Caki2 (cell line): Measurements from ENCODE around the gene KRTAP4-8. TPM values are rescaled to one million over a fixed set of nuclear protein-coding genes. Genes with fewer than 3 reads are reported as not detected.
"Not testable (repeated sequence)": the region's sequence is repeated elsewhere in the genome, so short reads cannot be mapped to it uniquely, and the experiment has no call there.

ENCODE experiments used
- DNase-seq: peaks from one replicate; pipeline ENCODE4 v3.0.0-alpha.2; 2015; ENCODE audit warnings: low read depth
- in situ Hi-C: cut with HindIII; loops from 2 replicates; pipeline ENCODE4 v1.10.0; 2016; ENCODE audit warnings: low sequenced_read_pairs, low pct_unique_long_range_greater_than_20kb, mixed read lengths
- total RNA-seq: library from RNA; depleted of rRNA; stranded (reverse); fragments of >200 nt; shearing (Covaris generic); gene quantifications from 2 replicates; pipeline ENCODE4 v1.2.3, GENCODE V29; 2014; ENCODE audit warnings: low replicate concordance; rRNA removed

Gene KRTAP4-8
- total RNA-seq: not detected in 2 replicates

DNA sequence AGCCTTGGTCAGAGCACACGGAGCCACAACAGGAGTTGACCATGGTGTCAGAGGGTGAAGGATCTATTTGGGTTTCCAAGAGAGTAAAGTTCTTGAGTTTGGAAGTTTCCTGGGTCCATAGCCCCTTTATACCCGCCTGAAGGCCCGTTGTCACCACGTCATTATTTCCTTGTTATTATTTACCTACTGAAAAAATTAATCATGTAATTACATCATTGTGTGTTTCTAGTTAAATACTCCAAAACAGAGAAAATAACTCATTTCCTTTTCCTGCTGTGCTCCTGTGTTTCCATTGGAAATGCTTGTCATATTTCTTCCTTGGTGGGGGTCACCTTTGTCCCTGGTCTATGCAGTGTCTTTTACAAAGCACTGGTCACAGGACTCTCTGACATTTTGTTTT lies at the start of gene KRTAP4-8:
KRTAP4-8 (minus strand) TSS at position 101 of the 400 bp plus-strand sequence; CDS start at position 43, 58 bp downstream.
- DNase-seq: no peak
- in situ Hi-C loops: no loop called here

DNA sequence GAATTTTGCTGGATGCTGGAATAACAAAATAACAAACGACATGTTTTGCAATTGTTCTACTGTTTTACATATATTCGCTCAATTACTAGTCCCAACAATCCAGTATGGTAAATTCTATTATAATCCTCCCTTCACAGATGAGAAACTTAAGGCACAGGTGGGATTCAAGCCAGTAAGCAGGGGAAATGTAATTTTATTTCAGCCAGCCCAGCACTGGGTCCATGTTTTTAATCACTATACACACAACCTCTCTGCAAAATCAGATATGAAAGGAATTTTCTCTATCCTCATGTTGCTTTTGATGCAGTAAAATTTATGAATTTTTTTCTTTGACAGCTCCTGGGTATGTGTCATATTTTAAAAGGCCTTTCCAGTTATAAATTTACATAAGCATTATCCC lies 47.3 kb upstream of the KRTAP4-8 start:
- in situ Hi-C loops: no loop called here
- DNase-seq: no peak

DNA sequence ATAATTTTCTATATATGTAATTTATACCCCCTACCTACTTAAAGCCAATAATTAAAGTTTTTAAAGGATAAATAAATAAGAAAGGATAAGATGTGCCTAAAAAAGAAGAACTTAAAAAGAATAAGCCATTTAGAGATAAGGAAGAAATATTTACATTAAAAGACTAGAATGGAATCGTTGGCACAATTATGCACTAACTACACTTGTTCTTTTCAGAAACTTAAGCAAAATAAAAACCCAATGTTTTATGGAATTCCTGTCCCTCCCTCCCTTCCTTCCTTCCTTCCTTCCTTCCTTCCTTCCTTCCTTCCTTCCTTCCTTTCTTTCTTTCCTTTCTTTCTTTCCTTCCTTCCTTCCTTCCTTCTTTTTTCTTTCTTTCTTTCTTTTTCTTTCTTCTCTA lies 46.9 kb upstream of the KRTAP4-8 start:
- in situ Hi-C loops: no loop called here

DNA sequence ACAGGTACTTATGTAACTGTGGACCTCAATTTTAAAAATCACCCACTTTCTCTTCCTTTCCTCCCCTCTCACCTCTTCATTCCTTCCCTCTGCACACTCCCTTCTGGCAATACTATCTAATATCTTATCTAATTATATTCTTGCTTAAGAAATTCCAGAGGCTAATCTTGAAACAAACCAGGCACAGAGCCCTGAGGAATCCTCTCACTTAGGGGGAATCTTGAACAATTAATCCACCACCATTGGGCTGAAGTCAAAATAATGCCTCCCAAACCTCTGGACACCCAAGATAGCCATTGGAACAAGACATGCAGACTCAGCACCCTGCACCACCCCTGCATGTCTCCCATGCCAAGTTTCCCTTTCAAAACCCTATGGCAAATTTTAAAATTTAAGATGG lies 43.4 kb upstream of the KRTAP4-8 start:
- no peak for DNase-seq
- in situ Hi-C loops: no loop called here

More for the DNA sequence above, 46.9 kb upstream of the KRTAP4-8 start:
- no peak for DNase-seq

DNA sequence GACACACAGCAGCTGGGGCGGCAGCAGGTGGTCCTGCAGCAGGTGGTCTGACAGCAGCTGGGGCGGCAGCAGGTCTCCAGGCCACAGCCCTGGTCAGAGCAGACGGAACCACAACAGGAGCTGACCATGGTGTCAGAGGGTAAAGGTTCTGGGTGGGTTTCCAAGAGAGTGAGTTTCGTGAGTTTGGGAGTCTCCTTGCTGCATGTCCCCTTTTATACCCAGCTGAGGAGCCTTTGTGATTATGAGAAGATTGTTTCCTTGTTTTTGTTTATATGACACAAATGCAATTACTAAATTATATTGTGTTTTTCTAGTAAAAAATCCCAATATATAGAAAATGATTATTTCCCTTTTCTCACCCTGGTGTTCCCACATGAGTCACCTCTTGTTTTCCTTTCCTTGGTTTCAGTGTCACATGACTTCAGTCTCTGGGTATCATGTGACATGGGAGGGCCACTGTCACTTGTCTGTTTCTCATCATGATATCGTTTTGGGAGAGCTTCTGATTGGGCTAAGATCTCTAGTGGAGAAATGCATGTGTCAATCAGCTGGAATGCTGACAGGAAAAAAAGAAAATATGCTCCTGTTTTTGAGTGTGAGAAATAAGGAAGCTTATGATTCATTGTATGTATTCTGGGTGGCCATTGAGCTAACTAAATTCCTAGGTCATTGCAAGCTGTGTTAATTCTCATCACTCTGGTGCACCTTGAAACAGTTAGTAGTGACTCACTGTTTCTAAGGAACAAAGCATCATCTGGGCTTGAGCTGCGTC lies 42.6 kb upstream of the KRTAP4-8 start, which contains the start of gene KRTAP4-6:
KRTAP4-6 (minus strand) TSS at position 185 of the 772 bp plus-strand sequence; CDS start at position 128, 57 bp downstream.
- in situ Hi-C loops: no loop called here

DNA sequence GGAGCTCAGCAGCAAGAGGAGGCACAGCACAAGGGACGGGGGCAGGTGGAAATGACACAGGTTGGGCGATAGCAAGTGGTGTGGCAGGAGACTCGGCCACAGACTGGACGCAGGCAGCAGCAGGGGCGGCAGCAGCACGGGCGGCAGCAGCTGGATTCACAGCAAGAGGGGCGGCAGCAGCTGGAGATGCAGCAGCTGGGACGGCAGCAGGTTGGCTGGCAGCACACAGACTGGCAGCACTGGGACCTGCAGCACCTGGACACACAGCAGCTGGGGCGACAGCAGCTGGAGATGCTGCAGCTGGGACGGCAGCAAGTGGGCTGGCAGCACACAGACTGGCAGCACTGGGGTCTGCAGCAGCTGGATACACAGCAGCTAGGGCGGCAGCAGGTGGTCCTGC lies 41.9 kb upstream of the KRTAP4-8 start:
- DNase-seq, in situ Hi-C loops: not testable (repeated sequence)

More for the DNA sequence above, 42.6 kb upstream of the KRTAP4-8 start, which contains the start of gene KRTAP4-6:
- DNase-seq: peak; percentile 75

DNA sequence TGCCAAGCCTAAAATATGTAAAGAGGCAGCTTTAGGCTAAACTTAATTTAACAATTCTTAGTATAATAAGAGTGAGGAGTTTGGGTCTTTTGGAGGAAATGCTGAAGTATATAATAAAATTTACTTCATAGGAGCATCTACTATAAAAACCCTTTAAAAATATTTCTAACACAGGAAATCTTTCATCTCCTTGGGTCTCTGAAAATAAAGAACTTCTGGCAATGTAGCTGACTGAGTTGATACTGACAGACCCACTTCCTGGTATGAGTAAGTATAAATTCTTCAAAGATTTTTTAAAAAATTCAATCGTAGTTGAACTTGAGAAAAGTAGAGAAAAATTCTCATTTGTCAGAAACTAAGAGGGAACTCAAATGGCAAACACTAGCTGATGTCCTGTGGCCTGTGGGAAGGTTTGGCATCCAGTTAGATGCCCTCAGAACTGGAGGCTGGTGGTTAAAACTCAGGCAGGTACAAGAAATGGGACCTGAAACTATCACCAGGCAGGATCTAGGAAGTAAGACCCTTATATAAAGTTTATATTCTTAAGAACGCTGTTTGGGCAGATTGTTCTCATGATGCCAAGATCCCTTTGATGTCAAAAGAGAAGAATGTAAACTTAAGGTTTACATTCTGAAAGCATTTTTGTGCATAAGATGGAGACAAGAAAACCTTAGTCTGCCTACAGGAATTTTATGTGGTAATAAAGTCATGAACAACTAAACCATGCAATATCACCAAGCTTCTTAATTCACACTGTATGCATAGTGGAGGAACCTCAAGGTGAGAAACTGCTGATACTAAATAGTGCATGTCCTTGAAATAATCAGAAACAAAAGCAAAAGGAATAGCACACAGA lies 36.2 kb upstream of the KRTAP4-8 start:
- no peak for DNase-seq
- in situ Hi-C loops: no loop called here

DNA sequence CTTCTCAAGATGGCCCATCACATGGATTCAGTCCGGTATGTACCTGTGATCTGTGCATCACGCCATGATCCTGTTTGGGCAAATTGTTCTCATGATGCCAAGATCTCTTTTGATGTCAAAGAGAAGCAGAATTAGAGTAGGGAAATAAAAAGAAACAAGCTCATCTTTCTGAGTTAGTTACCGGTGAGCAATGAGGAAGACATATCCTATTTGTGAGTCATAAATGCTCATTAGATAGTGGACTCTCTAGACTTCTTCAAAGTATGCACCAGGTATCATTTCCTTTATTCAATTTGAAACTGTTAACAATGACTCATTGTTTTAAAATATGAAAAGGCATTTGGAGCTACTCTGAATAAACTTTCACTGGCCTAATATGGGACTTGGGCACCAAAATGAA lies 34.0 kb upstream of the KRTAP4-8 start:
- peak; percentile 16 for DNase-seq

DNA sequence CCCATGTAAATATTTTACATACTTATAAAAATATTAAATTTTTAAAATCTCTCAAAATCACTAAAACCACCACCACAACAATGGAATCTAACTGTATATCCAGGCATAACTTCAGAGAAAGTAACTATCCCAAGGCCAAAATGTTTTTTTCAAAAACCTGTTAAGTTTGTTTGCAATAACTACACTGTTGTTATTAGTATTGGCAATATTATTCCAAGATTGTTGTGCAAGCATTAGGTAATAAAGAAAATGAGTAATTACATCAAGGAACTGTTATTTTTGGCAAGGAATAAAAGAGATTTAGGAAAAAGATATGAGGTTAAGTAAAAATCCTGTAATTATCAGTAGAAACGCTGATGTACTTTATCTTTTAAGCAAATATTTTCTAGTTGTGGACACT lies 29.4 kb upstream of the KRTAP4-8 start:
- no peak for DNase-seq
- in situ Hi-C loops: no loop called here

More for the DNA sequence above, 34.0 kb upstream of the KRTAP4-8 start:
- in situ Hi-C loops: no loop called here

DNA sequence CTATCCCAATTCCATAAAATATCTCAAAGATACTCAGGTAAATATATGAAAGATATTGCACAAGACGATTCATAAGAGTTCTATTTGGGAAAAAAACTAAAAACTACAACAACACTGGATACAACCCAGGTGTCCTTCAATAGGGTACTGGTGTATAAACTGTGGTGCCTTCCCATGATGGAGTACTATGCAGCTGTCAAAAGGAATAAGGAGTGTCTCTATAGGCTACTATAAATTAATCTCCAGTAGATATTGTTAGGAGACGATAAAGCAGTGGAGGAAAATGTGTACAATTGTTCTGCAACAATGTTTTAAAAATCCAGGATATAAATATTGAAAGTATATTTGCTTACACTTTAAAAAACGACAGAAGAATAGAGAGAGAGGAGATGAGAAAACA lies 28.5 kb upstream of the KRTAP4-8 start:
- in situ Hi-C loops: no loop called here
- no peak for DNase-seq

DNA sequence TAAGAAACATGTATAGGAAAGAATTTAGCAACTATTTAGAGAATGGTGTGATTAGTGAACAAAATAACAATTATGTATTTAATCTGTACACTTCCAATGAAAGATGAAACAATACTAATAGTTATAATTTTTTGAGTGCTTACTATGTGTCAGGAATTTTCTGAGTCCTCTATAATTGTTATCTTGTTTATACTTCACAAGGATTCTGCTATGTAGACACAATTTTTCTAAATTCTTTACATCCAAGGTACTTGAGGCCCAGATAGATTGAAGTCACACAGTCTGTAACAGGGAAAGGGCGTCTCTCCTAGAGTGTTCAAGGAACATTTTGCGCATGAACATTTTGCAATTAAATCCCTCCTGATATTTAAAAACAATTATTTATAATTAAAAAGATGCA lies 27.1 kb upstream of the KRTAP4-8 start:
- in situ Hi-C loops: no loop called here
- DNase-seq: no peak

DNA sequence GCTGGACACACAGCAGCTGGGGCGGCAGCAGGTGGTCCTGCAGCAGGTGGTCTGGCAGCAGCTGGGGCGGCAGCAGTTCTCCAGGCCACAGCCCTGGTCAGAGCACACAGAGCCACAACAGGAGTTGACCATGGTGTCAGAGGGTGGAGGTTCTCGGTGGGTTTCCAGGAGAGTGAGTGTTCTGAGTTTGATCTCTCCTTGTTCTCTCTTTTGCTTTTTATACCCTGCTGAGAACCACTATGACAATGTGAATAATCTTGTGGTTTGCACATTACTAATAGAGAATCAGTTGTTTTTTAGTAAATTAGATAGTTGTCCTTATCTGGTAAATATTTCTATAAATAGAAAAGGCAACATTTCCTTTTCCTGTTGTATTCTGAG lies 26.0 kb upstream of the KRTAP4-8 start, which contains the start of gene KRTAP4-12:
KRTAP4-12 (minus strand) TSS at position 192 of the 381 bp plus-strand sequence; CDS start at position 132, 60 bp downstream.
- DNase-seq: not testable (repeated sequence)

DNA sequence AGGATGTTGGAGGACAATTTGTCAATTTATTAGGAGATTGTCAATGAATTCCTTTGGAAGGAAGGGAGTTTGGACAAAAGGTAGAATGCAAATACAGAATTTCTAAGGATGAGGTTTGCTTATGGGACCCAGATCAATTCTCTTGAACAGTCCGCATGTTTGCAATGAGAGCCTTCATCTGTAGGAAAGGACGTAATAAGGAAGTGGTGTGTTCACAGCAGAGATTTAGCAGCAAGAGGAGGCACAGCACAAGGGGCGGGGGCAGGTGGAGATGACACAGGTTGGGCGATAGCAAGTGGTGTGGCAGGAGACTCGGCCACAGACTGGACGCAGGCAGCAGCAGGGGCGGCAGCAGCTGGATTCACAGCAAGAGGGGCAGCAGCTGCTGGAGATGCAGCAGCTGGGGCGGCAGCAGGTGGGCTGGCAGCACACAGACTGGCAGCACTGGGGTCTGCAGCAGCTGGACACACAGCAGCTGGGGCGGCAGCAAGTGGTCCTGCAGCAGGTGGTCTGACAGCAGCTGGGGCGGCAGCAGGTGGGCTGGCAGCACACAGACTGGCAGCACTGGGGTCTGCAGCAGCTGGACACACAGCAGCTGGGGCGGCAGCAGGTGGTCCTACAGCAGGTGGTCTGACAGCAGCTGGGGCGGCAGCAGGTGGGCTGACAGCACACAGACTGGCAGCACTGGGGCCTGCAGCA lies 25.5 kb upstream of the KRTAP4-8 start:
- in situ Hi-C loops, DNase-seq: not testable (repeated sequence)

More for the DNA sequence above, 26.0 kb upstream of the KRTAP4-8 start, which contains the start of gene KRTAP4-12:
- in situ Hi-C loops: not testable (repeated sequence)

DNA sequence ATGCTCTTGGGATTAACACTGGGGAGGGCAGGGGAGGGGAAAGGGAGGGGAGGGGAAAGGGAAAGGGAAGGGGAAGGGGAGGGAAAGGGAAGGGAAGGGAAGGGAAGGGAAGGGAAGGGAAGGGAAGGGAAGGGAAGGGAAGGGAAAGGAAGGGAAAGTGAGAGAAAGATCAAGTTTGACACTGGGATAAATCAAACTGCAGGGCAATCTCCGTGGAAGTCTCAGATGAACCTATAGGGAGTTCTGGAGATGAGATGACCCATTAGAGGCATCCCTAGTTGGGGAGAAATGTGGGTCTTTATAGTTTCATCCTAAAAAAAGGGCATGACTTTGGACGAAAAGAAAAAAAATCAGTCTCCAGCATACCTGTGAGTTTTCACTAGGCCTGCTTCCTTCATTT lies 23.8 kb upstream of the KRTAP4-8 start:
- in situ Hi-C loops: no loop called here
- DNase-seq: no peak

DNA sequence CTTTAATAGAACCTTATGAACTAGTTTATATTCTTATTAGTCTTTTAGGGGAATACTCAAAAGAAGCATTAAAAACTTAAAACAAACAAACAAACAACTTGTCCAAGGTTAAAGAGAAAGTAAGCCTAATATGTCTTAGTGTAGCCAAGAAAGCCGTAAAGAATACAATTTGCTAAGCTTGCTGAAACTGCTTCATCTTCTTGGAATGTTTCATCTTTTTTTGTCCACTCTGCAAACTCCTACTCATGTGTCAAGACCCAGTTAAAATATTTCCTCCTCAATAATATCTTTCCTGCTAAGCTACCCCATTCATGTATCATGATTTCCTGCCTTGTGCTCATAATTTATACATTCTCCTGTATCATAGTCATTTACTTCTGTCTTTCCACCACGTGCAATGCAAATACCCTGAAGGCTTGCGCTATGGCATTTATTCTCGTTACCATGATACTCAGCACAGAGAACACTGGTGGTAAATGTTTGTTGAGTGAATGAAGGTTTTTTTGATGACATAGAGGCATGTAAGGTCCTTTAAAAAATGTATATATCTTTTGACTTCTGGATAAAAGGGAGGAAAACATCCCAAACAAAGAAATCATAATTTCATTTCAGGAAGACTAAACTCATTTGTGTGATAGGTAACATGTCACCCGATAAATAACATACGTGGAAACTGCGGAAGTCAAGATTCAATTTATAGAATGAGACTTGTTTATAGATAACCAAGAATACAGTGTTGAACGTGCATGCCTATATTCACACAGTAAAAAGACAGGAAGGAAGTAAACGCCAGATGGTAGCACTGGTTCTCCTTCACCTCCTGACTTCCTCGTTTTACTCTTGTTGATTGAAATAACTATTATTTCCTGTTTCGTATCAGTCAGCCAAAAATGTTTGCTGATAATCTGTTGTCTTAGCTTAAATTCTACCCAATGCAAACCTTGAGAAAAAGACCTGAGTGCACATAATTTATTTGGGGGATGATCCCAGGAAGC lies 22.1 kb upstream of the KRTAP4-8 start:
- DNase-seq, in situ Hi-C loops: not testable (repeated sequence)

DNA sequence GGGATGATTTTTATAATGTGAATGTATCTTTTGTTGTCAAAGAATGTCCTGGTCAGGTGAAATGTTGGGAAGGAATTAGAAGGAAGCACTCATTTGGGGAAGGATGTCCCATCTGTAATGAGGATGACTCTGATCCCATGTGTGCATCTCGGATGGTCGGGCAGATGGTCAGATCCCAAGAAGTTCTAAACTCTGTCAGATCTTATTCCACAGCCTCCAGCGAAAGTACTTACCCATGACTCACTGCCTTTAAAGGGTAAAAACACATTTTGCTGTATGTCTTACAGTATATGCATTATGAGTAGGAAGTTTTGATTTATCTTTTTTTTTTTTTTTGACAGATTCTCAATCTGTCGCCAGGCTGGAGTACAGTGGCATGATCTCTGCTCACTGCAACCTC lies 20.8 kb upstream of the KRTAP4-8 start:
- no peak for DNase-seq
- in situ Hi-C loops: no loop called here

DNA sequence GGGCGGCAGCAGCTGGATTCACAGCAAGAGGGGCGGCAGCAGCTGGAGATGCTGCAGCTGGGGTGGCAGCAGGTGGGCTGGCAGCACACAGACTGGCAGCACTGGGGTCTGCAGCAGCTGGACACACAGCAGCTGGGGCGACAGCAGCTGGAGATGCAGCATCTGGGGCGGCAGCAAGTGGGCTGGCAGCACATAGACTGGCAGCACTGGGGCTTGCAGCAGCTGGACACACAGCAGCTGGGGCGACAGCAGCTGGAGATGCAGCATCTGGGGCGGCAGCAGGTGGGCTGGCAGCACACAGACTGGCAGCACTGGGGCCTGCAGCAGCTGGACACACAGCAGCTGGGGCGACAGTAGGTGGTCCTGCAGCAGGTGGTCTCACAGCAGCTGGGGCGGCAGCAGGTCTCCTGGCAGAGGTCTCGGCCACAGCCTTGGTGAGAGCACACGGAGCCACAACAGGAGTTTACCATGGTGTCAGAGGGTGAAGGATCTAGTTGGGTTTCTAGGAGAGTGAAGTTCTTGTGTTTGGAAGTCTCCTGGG lies 20.0 kb upstream of the KRTAP4-8 start, which contains the start of gene KRTAP4-11:
KRTAP4-11 (minus strand) TSS at position 528 of the 541 bp plus-strand sequence; CDS start at position 470, 58 bp downstream.
- DNase-seq, in situ Hi-C loops: not testable (repeated sequence)
